Measurements from ENCODE around the gene NDUFB6.

GRCh38 chr9:32551276-32552051, 21.5 kb downstream of the NDUFB6 start:
- TF ChIP-seq GABPB1 (CRISPR knock-in tag; IDR thresholded peaks at IDR 0.05) = no peak
- TF ChIP-seq, protein P1, sequence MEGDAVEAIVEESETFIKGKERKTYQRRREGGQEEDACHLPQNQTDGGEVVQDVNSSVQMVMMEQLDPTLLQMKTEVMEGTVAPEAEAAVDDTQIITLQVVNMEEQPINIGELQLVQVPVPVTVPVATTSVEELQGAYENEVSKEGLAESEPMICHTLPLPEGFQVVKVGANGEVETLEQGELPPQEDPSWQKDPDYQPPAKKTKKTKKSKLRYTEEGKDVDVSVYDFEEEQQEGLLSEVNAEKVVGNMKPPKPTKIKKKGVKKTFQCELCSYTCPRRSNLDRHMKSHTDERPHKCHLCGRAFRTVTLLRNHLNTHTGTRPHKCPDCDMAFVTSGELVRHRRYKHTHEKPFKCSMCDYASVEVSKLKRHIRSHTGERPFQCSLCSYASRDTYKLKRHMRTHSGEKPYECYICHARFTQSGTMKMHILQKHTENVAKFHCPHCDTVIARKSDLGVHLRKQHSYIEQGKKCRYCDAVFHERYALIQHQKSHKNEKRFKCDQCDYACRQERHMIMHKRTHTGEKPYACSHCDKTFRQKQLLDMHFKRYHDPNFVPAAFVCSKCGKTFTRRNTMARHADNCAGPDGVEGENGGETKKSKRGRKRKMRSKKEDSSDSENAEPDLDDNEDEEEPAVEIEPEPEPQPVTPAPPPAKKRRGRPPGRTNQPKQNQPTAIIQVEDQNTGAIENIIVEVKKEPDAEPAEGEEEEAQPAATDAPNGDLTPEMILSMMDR (IDR thresholded peaks at IDR 0.05) = no peak
- TF ChIP-seq, protein P2, sequence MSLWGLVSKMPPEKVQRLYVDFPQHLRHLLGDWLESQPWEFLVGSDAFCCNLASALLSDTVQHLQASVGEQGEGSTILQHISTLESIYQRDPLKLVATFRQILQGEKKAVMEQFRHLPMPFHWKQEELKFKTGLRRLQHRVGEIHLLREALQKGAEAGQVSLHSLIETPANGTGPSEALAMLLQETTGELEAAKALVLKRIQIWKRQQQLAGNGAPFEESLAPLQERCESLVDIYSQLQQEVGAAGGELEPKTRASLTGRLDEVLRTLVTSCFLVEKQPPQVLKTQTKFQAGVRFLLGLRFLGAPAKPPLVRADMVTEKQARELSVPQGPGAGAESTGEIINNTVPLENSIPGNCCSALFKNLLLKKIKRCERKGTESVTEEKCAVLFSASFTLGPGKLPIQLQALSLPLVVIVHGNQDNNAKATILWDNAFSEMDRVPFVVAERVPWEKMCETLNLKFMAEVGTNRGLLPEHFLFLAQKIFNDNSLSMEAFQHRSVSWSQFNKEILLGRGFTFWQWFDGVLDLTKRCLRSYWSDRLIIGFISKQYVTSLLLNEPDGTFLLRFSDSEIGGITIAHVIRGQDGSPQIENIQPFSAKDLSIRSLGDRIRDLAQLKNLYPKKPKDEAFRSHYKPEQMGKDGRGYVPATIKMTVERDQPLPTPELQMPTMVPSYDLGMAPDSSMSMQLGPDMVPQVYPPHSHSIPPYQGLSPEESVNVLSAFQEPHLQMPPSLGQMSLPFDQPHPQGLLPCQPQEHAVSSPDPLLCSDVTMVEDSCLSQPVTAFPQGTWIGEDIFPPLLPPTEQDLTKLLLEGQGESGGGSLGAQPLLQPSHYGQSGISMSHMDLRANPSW (CRISPR knock-in tag; conservative IDR thresholded peaks at IDR 0.05; ENCODE audit: low read depth) = no peak

Measured in WTC11 (cell line).